Ovary (tissue), 9 donors: ENCODE results near the gene SPAG6. TPM values are rescaled to one million over a fixed set of nuclear protein-coding genes. Genes with fewer than 3 reads are reported as not detected.

Experiments
- DNase-seq, 5 donors: peaks; one replicate each; pipeline ENCODE4 v3.0.0-alpha.2; 2019 to 2020
- H3K27ac ChIP-seq, 2 donors: fragments of 200-600 bp; one replicate each; pipeline versions ENCODE4 v1.5.1 to v1.8.0; 2019 to 2022
- H3K27me3 ChIP-seq: fragments of 200-600 bp; one replicate; pipeline ENCODE4 v1.8.0; 2022
- H3K36me3 ChIP-seq: fragments of 200-600 bp; sonication (generic); one replicate; pipeline ENCODE4 v1.5.1; 2019
- H3K4me1 ChIP-seq: one replicate; pipeline ENCODE4 v1.8.1; 2013; ENCODE audit warnings: mild to moderate bottlenecking, moderate library complexity; ENCODE audit not compliant: insufficient read depth
- H3K4me3 ChIP-seq: fragments of 200-600 bp; sonication (generic); one replicate; pipeline ENCODE4 v1.5.1; 2017
- H3K9me3 ChIP-seq, 2 donors: fragments of 200-600 bp in 1 of 2; sonication (generic) in 1 of 2; one replicate each; pipeline versions ENCODE4 v1.5.1 to v1.8.1; 2013 to 2019; ENCODE audit warnings: mild to moderate bottlenecking in 1 of 2, moderate library complexity in 1 of 2
- EP300 ChIP-seq: sonication (generic); formaldehyde crosslinking; IDR thresholded peaks from one replicate; pipeline ENCODE4 v1.6.1; 2017; ENCODE audit warnings: antibody characterized with exemption
- POLR2A ChIP-seq: fragments of 450-650 bp; IDR thresholded peaks from one replicate; pipeline ENCODE4 v1.6.1; 2017; ENCODE audit warnings: antibody characterized with exemption, mild to moderate bottlenecking, moderate library complexity
- WGBS, 3 donors: extraction: QIAGEN DNeasy Blood & Tissue Kit in 1 of 3; methylation state at CpG; one replicate each; pipeline versions ENCODE4 v1.1.5 to v1.1.7; 2013 to 2017; 5-methylcytosine and 5-hydroxymethylcytosine counted together
- intact Hi-C, 4 donors: fragments of 100-400 bp; cut with DNase I; formaldehyde crosslinking; loops; one replicate each; pipeline versions ENCODE4 v1.11.0 to v1.15.1; 2022 to 2023
- polyA plus RNA-seq, 2 donors: library from polyadenylated mRNA; stranded (reverse); fragments of 200-250 nt in 1 of 2; fragments of 350-450 nt in 1 of 2; fragmentation: Illumina TruSeq in 1 of 2; extraction: RNeasy Lipid Tissue Mini Kit (QIAGEN cat#74804) in 1 of 2; gene quantifications; one replicate each; pipeline ENCODE4 v1.2.3, GENCODE V29; 2013 to 2014
- total RNA-seq, 7 donors: library from RNA; depleted of rRNA in 2 of 7; stranded (reverse); fragments of >200 nt in 2 of 7; fragmentation: NEBNext Ultra II Directional in 3 of 7; extraction: Animal tissue kit (Norgen Biotek cat#: 25700) in 3 of 7; gene quantifications; one replicate each; pipeline versions ENCODE4 v1.1.0 to v1.2.4, GENCODE V29; 2016 to 2023
- TF ChIP-seq, protein P1 (sequence below), 3 donors: fragments of 450-650 bp in 2 of 3; fragments of 200-600 bp in 1 of 3; IDR thresholded peaks; one replicate each; pipeline versions ENCODE4 v1.5.1 to v1.8.0; 2016 to 2022; ENCODE audit warnings: antibody characterized with exemption in 3 of 3, mild to moderate bottlenecking in 1 of 3
- donor health status: DM: no; HTN: no; CAD: no; lungs with moderate emphysema.
- donor health status: DM: no; HTN: no; CAD: no.
- donor health status: Bipolar disorder and iron deficiency.
- donor health status: DM: yes; HTN: yes; CAD: no.
- donor health status: DM: no; HTN: no; CAD: no.
- donor health status: DM: yes; HTN: yes; CAD: no.

SPAG6 gene
- total and polyA plus RNA-seq, 9 donors, result 0.04 to 22.1 (median 0.67) TPM; not detected in 2

- H3K27ac ChIP-seq, result peak overlapping the region; percentile 79 to 96
- H3K27me3 ChIP-seq, result no peaks in the 10 kb centered on the region
- DNase-seq, result peak; percentile 89 to 95 (median 92)
- intact Hi-C loops, result loop anchor here (5.0 to 10.0 kb wide), 4 partner anchors 92 to 432 kb away; partner anchors contain the start of genes SPAG6 (in 2 of the 4) and DNAJC1 (in 1 of the 4)
- H3K4me1 ChIP-seq, result peaks cover 5% of the 10 kb centered on the region
- no peaks in the 10 kb centered on the region for H3K36me3 ChIP-seq
- peak overlapping the region; percentile 74 for H3K4me3 ChIP-seq
- no peaks in the 10 kb centered on the region for H3K9me3 ChIP-seq
- TF ChIP-seq EP300 (no peak), POLR2A (peak; percentile 89)
- TF ChIP-seq, protein P1, sequence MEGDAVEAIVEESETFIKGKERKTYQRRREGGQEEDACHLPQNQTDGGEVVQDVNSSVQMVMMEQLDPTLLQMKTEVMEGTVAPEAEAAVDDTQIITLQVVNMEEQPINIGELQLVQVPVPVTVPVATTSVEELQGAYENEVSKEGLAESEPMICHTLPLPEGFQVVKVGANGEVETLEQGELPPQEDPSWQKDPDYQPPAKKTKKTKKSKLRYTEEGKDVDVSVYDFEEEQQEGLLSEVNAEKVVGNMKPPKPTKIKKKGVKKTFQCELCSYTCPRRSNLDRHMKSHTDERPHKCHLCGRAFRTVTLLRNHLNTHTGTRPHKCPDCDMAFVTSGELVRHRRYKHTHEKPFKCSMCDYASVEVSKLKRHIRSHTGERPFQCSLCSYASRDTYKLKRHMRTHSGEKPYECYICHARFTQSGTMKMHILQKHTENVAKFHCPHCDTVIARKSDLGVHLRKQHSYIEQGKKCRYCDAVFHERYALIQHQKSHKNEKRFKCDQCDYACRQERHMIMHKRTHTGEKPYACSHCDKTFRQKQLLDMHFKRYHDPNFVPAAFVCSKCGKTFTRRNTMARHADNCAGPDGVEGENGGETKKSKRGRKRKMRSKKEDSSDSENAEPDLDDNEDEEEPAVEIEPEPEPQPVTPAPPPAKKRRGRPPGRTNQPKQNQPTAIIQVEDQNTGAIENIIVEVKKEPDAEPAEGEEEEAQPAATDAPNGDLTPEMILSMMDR (IDR thresholded peaks at IDR 0.05), result no peak
- 0% methylated on average over 79 to 85 of the region's 85 CpGs for WGBS, 3 donors
Observed at GRCh38 chr10:22436893-22437619, 91.8 kb downstream of the SPAG6 start.

DNA sequence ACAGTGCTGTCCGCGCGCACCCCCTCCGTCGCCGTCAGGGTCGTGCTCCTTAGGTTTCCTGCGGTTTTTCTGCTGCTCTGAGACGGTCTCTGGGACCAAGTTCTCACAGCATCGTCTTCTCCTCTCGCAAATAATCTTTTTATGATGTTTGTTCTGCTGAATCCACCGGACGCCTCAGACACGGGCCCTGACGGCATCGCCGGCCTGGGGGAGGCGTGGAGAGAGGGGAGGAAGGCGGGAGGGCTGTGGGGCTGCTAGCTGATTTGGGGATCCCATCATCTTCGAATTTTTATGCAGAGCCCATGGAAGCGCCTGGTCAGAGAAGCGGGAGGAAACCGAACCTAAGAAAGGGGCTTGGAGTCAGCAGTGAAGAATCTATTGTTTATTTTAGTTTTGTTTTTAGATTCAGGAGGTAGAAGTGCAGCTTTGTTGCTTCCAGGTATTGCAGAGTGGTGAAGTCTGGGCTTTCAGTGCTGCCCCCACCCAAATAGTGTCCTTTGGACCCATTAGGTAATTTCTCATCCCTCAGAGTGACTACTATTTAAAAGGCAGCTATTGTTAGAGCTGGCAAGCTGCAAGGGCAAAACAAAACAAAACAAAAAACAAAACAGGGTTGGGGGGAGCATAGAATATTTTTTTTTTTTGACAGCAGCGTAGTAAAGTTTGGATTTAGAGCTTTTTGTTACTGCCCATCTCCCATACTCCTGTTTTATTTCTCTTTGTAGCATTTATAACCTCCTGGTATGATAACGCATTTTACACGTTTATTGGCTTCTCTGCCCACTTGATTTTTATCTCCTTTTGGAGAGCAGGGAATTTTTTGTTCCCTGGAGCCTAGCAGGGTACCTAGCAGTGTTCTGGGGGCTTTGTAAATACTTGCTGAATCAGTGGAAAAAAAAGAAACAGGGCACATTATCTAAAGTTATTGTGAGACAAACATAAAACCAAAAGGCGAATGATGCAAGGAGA lies 92.6 kb downstream of the SPAG6 start:
- DNase-seq, result peak in 4 of 5 donors; percentile 55 to 70 (median 61)
- TF ChIP-seq POLR2A (no peak), EP300 (no peak)
- TF ChIP-seq, protein P1 (IDR thresholded peaks at IDR 0.05), result no peak
- H3K4me3 ChIP-seq, result peak overlapping the region; percentile 74
- peaks cover 5% of the 10 kb centered on the region for H3K4me1 ChIP-seq
- H3K27me3 ChIP-seq, result no peaks in the 10 kb centered on the region
- peak overlapping the region; percentile 79 to 96 for H3K27ac ChIP-seq
- no peaks in the 10 kb centered on the region for H3K9me3 ChIP-seq
- H3K36me3 ChIP-seq, result no peaks in the 10 kb centered on the region
- intact Hi-C loops, result loop anchor here (5.0 to 10.0 kb wide), 4 partner anchors 93 to 433 kb away; partner anchors contain the start of genes SPAG6 (in 2 of the 4) and DNAJC1 (in 1 of the 4)
- 6 to 9% (median 8%) methylated on average over 27 of the region's 27 CpGs for WGBS, 3 donors

DNA sequence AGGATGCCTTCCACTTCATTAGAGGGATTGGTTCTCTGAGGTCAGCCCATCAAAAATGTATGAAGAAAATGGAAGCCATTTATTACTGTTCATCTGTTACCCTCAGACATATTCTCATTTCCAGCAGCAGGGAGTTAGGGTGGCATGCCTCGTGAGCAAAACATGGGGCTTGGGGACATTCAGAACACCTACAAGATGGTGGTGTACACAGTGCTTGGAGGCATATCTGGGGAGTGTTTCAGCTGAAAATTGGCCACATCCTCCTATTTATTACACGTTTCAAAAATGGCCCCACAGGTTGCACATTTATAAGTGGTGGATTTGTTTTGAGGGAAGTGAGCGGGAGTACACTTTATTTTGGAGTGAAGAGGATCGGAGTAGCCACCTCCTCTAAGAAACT lies 93.4 kb downstream of the SPAG6 start:
- Histone ChIP-seq H3K4me1 (peaks cover 5% of the 10 kb centered on the region), H3K27ac (peak overlapping the region in 1 of 2 donors; percentile 96), H3K9me3 (no peaks in the 10 kb centered on the region), H3K4me3 (no peak overlapping the region), H3K36me3 (no peaks in the 10 kb centered on the region), H3K27me3 (no peaks in the 10 kb centered on the region)
- WGBS, 3 donors, result 84 to 86% (median 84%) methylated on average over 4 of the region's 4 CpGs
- TF ChIP-seq POLR2A (no peak), EP300 (no peak)
- TF ChIP-seq, protein P1 (IDR thresholded peaks at IDR 0.05), result no peak
- DNase-seq, result no peak
- intact Hi-C loops, result loop anchor here (5.0 to 10.0 kb wide), 4 partner anchors 94 to 434 kb away; partner anchors contain the start of genes SPAG6 (in 2 of the 4) and DNAJC1 (in 1 of the 4)

DNA sequence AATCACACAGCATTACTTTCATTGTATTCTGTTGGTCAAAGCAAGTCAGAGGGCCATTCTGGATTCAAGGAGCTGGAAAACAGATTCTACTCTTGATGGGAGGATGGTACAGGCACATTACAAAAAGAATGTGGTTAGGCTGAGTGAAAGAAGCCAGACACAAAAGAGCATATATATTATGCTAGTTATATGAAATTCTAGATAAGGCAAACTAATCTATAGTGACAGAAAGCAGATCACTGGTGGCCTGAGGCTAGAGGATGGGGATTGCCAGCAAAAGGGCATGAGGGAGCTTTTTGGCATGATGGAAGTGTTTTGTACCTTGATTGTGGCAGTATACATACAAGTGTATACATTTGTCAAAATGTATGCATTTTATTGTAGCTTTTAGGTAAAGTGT lies 96.8 kb downstream of the SPAG6 start:
- DNase-seq, result no peak
- intact Hi-C loops, result no loop called here

More for the DNA sequence above, 96.8 kb downstream of the SPAG6 start:
- Histone ChIP-seq H3K27ac (no peak overlapping the region), H3K4me3 (no peak overlapping the region), H3K9me3 (no peaks in the 10 kb centered on the region), H3K27me3 (no peaks in the 10 kb centered on the region), H3K36me3 (no peaks in the 10 kb centered on the region), H3K4me1 (peaks cover 5% of the 10 kb centered on the region)
- TF ChIP-seq POLR2A (no peak), EP300 (no peak)
- TF ChIP-seq, protein P1 (IDR thresholded peaks at IDR 0.05), result no peak
